Left lobe of liver (tissue), 2 donors: ENCODE measurements around the gene ENKUR. TPM values are rescaled to one million over a fixed set of nuclear protein-coding genes. Genes with fewer than 3 reads are reported as not detected.
A peak's percentile ranks its signal among the peaks of the same experiment; 100 is the strongest.

ENCODE experiments used
- ATAC-seq: fragments of 200-7000 bp; cut with Tn5 transposase; one replicate; pipeline ENCODE4 v1.9.1; 2020; ENCODE audit warnings: mild to moderate bottlenecking, moderate library complexity
- DNase-seq: peaks from one replicate; pipeline ENCODE4 v3.0.0-alpha.2; 2020; ENCODE audit warnings: low spot score
- total RNA-seq: library from RNA; stranded (reverse); gene quantifications from one replicate; pipeline ENCODE4 v1.2.1, GENCODE V29; 2021
- donor health status: DM: no; HTN: no; CAD: no; lungs with moderate emphysema.
- donor health status: DM: no; HTN: yes; CAD: no.

ENKUR gene, protein sequence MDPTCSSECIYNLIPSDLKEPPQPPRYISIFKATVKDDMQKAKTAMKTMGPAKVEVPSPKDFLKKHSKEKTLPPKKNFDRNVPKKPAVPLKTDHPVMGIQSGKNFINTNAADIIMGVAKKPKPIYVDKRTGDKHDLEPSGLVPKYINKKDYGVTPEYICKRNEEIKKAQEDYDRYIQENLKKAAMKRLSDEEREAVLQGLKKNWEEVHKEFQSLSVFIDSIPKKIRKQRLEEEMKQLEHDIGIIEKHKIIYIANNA
- 0.48 TPM for total RNA-seq

DNA sequence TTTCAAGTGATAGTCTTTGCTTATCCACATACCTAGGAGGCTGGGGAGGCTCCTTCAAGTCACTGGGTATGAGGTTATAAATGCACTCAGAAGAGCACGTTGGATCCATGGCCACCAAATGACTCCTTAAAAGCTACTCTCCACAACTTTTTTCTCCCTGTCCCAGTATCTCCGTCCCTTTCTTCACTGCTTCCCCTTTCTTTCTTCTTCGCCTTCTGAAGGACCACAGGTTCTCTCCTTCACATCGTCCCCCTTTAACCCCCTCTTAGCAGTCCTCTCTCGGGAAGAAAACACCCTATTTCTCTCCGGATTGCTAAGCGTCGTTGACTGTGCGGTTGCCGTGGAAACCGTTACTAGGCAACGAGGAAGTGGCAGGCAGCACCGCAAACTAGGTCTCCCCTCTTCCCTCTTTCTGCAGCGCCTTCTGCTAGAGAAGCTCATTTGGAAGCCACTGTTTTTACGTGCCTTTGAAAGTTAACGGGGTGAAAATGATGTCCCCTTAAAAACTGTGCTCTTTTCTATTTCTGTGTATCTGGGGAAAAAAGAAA lies at the start of gene ENKUR:
Gene ENKUR (minus strand): TSS at position 331 of the 548 bp plus-strand sequence. CDS start 222 bp downstream, at position 109.
- DNase-seq = peak; percentile 88
- peak; percentile 50 for ATAC-seq

DNA sequence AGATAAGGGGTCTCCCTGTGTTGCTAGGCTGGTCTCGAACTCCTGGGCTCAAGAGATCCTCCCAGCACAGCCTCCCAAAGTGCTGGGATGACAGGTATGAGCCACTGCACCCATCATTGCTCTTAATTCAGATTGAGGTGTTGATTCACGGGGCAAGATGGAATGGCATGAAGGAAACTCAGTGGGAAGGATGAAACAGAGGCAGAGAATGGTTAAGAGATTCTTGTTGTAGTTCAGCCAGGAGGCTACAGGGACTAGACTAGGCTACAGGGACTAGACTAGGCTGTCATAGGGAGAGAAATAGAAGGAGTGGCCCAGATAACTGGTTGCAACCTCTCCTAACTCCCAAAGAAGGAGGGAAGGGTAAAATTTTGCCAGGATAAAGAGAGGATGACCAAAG lies 48.4 kb upstream of the ENKUR start:
- DNase-seq (no peak), ATAC-seq (no peak)

DNA sequence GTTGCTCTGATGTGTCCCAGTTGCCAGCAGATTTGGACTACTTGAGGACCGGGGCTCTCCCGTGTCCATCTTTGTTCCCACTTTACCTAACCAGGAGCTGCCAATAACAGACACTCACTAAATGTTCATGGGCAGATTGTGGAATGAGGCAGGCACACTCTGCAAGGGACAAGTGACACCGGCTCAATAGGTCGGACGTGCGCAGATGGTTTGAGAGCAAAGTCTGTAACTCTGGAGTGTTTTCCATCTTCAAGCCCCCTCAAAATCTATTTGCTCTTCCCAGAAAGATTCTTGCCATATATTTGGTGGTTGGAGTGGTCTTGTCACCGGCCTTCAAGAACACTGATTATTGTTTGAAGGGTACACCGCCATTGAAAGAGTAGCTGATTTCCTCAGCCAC lies 47.7 kb upstream of the ENKUR start:
- ATAC-seq = no peak
- DNase-seq = no peak

DNA sequence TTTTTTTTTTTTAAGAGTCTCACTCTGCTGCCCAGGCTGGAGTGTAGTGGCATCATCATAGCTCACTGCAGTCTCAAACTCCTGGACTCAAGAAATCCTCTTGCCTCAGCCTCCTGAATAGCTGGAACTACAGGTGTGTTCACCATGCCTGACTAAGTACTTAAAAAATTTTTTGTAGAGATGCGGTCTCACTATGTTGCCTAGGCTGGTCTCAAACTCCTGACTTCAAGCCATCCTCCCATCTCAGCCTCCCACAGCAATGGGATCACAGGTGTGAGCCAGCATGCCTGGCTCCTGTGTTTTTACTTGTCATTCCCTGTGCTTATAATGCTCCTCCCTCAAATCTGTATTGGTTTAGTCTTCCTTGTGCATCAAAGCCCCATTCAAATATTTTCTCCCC lies 47.2 kb upstream of the ENKUR start:
- no peak for DNase-seq
- ATAC-seq = no peak

DNA sequence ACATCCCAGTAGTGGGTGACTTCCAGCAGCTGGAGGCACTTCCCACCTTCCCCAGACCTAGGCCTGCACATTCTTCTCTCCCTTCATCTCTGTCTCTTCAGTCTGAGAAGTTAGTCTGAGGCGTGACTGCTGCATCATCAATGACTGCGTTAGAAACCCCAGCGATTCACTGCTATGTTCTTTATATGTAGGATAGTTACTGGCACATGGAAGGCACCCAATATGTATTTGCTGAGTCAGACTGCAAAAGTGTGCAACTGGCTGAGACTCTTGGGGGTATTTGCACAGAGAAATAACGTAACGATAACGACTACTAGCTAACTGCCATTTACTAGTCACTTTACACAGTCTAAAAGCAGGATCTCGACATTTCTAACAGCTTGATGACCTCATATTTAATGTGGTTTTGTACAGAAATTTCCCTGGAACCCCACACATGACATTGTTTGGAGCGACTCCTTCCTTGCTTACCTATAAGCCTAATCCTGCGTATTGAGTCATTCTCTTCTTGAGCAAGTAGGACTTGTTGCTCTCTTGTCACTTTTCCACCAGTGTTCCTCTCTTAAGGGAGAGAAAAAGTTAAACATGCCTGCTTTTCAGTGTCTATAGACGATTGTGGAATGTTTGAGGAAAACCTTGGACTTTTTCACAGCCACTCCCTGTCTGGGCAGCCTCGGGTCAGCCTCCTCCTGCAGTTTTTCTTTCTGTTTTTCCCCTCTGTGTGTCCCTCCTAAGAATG lies 45.9 kb upstream of the ENKUR start:
- peak; percentile 48 for ATAC-seq

DNA sequence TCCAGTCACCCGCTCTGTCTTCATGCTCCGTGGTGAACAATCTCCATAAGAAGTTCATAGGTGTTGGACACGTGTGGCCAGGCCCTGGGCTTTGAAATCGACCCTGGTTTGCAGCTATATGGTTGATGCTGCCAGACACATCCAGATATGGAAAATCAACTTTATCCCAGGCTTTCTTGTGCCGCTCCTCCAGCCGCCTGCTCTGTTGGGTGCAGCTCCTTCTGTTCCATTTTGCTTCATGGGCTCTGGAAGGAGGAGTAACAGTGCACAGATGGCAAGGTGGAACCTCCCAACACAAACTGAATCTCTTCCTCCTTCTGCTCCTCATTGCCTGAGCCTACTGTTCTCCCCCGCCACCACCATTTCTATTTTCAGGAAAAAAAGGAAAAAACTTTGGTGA lies 45.2 kb upstream of the ENKUR start:
- no peak for DNase-seq

More for the DNA sequence above, 45.9 kb upstream of the ENKUR start:
- DNase-seq = no peak

DNA sequence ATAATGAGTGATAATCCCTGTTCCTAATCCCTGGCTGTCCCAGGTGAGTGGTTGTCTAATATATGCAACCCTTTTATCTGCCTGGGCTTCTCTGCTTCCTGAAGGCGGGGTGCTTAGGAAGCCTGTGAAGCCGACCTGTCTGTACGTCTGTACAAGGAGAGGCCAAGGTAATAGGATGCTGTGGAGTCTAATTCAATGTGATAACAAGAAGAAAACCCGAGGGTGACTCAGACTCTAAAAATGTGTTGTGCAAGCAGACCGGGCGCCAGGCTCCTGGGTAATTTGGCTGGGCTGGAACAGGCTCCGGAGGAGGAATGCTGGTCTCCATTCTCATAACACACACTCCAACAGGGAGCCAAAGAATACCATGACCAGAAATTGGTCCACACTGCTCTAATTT lies 44.0 kb upstream of the ENKUR start:
- DNase-seq = peak; percentile 58
- peak; percentile 50 for ATAC-seq

More for the DNA sequence above, 45.2 kb upstream of the ENKUR start:
- no peak for ATAC-seq

DNA sequence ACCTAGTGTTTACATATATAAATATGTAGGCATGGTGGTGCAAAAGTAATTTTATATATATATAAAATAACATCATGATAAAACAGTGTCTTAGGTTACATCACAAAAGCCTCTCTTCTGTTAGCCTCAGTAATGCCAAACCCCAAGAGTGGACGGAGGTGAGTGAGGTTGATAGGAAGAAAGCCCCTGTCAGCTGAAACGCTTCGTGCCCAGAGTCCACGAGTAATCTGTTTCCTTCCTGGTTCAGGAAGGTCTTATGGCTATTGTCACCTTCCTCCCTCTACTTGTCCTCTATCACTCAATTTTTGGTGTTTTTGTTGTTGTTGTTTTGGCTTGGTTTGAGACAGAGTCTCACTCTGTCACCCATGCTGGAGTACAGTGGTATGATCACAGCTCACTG lies 41.9 kb upstream of the ENKUR start:
- no peak for DNase-seq
- no peak for ATAC-seq

DNA sequence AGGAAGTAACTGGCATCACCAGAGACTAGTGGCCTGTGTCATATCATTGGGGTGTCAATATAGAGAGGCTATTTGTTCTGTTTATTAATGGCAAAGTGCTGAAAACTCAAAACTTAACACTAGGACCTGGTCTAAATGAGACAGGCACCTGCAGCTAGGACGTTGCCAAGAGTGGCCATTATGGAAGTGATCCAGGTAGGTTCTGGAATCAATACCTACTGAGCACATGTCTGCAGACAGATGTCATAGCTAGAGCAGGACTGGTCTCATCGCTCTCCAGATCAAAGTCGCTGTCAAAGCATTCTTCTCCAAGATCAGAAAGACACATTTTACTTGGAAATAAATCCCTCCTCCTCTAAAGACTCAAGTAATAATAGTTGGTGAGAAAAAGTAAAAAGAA lies 40.8 kb upstream of the ENKUR start:
- ATAC-seq = peak; percentile 76
- no peak for DNase-seq

DNA sequence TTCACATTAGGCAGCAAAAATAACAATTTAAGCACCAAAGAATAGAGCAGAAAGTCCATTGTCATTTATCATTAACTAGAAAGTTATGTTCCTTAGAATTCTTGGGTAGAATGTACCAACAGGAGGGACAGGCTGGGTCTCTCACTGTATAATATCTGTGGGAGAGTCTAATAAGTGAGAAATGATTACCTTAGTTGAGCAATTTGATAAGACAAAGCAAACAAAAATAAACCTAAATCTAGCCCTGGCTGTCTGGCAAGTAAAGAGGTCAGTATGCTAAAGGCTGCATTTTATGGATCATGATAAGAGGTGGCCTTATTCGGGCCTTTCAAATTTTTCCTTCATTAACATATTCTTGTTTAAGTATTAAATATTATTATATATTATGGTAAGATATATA lies 36.1 kb upstream of the ENKUR start:
- DNase-seq (no peak), ATAC-seq (no peak)

DNA sequence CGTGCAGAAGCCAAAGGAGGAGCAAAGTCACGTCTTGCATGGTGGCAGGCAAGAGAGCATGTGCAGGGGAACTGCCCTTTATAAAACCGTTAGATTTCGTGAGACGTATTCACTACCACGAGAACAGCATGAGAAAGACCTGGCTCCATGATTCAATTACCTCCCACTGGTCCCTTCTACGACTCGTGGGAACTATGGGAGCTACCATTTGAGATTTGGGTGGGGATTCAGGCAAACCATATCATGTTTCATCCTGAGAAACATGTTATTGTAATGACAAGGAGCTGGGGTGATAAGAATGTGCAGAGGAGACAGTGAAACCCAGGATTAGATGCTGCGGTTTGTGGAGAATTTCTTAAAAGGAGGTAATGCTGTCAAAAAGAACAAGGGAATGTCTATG lies 34.4 kb upstream of the ENKUR start:
- DNase-seq = no peak

DNA sequence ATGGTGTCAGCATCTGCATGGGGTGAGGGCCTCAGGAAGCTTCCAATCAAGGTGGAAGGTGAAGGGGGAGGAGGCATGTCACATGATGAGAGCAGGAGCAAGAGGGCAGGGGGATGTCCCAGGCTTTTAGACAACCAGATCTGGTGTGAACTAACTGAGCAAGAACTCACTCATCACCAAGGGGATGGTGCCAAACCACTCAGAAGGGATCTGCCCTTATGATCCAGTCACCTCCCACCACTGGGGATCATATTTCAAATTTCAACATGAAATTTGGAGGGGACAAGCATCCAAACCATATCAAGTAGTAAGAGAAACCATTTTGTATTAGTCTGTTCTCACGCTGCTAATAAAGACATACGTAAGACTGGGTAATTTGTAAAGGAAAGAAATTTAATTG lies 34.0 kb upstream of the ENKUR start:
- no peak for ATAC-seq
- no peak for DNase-seq

More for the DNA sequence above, 34.4 kb upstream of the ENKUR start:
- ATAC-seq = no peak

DNA sequence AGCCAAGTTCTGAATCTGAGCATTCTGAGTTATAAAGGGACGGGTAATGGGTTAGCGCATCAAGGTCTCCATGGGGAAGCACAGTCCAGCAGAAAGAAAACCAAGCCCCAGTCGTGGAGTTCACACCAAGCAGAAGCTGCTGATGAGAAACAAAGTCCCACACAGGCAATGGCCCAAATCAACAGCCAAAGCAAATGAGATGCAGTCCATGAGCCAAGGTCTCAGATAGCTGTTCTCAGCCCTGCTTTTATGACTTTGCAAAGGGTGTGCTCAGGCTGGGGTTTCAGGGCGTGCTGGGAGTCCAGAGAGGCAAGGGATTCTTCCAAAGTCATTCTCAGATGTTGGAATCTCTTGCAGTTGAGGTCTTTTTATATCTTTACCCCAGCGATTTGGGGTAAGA lies 32.5 kb upstream of the ENKUR start:
- peak; percentile 90 for ATAC-seq

DNA sequence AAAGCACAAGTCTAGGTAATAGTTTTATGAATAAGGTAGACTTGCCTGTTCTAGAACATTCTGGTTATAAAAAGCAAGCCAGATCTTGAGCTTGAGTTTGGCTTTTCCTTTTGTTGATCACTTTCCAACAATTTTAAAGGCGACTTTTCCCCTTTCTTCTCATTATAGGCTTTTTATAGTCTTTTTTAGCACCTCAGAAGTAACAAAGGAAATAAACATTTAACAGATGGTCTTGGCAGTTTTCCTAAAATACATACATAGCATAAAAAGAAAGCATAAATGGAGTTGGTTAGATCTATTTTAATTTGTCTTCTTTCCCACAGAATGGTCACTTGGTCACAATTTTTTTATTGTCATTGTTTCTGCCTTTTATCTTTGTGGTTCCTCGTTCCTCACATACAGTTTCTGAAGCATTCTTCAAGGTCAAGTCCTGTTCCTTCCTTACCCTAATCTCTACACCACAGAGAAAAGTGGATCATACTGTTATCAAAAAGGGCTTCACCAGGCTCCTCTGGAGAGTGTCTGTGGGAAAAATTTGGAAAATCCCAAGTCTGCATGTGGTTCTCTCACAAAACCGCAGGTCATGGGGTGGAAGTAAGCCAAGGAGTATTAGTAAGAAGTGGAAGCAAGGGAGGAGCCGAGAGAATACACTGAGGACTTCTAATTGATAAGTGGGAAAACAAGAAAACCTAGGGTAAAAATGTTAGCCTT lies 31.8 kb upstream of the ENKUR start:
- no peak for DNase-seq
- no peak for ATAC-seq

More for the DNA sequence above, 32.5 kb upstream of the ENKUR start:
- no peak for DNase-seq

DNA sequence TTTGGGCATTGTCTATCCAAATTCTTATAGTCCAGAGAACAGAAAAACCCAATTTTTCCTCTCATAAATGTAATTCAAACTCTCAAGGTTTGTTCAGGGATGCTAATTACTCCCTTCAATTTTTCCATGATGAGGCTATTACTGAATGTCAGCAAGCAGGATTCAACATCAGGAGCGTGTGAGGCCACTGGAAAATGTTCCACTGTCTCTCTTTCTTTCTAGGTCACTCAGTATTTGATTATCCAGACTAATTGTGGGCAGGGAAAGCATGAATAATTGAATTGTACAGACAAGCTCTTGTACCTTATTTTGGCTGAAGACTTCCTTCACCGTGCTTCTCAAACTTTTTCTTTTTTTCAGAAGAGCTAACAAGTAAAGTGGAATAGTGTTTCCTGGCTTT lies 31.1 kb upstream of the ENKUR start:
- peak; percentile 47 for ATAC-seq

DNA sequence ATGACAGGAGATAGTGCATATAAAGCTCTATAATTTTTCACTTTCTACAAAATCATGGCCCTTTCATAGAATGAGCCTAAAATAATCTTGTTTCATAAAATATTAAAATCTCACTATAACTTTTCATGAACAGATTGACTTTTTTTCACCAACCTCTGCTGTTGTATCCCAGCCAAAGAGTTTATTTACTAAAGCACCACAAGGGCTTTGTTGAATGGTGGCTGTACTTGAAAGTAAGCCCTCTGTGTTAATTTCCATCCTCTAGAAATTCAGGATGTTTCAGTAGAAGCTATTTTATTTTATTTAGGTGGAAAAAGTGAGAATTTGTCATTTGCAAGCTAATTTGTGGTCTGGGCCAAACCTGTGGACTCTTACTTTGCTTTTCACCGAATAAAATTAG lies 30.7 kb upstream of the ENKUR start:
- peak; percentile 31 for ATAC-seq
- no peak for DNase-seq

More for the DNA sequence above, 31.1 kb upstream of the ENKUR start:
- DNase-seq = no peak

DNA sequence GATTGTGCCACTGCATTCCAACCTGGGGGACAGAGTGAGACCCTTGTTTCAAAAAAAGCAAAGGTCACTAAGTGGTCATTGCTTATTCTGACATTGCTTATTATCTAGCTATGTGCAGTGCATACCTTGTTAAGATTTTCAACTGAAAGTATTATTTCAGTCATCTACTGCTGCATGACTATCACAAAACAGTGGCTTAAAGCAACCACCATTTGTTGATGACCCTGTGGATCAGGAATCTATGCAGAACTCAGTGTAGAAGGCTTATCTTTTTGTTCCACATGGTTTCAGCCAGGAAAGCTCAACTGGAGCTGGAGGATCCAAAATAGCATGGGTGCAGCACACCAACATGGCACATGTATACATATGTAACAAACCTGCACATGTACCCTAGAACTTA lies 23.6 kb upstream of the ENKUR start:
- no peak for DNase-seq
- no peak for ATAC-seq

DNA sequence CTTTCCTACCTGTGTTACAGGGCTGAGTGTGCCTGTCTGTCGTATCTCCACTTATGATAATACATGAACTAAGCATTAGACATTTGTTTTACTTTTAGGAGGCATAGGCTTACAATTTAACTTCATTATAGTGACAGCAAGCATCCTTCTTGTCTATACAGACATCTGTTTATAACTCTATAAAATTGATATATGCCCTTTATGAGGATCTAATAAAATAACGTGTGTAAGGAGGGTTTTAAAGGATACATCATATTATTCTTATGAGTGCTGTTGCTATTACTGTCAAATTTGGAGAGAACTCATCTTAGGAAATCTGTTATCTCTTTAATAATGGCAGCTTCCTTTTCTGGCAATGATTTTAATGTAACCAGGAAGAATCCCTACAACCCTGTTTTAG lies 22.4 kb upstream of the ENKUR start:
- DNase-seq = no peak

DNA sequence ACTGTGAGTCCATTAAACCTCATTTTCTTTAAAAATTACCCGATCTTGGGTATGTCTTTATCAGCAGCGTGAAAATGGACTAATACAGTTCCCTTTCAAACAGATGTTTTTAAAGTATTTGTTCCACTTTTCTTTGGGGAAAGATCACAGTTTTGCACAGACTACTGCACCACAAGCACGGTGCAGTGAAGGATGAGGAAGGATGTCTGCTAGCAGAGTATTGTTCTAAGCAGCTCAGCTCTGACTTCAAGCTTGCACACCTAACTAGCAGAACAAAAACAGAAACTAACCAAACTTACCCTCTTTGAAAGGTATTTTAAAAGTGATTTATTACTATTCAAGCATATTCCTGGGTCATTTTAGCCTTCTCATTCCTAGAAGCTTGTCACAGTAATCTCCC lies 20.4 kb upstream of the ENKUR start:
- DNase-seq (no peak), ATAC-seq (peak; percentile 46)

More for the DNA sequence above, 22.4 kb upstream of the ENKUR start:
- no peak for ATAC-seq

DNA sequence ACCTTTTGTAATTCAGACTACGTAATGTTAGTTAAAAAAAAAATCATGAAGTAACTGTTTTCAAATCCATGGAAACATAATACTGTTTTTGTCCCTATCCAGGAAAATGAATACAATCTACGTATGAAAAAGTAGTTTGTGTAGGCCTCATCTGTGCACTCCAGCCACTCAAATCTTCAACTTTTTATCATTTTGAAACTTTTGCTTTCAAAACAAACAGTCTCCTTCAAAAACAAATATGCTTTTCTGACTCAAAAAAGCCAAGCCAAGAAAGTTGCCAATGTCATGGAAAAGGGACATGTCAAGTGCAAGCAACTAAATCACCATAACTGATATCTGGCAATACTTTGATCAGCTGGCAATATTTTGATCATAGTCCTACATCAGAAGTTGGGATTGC lies 13.6 kb upstream of the ENKUR start:
- ATAC-seq (peak; percentile 57), DNase-seq (no peak)

DNA sequence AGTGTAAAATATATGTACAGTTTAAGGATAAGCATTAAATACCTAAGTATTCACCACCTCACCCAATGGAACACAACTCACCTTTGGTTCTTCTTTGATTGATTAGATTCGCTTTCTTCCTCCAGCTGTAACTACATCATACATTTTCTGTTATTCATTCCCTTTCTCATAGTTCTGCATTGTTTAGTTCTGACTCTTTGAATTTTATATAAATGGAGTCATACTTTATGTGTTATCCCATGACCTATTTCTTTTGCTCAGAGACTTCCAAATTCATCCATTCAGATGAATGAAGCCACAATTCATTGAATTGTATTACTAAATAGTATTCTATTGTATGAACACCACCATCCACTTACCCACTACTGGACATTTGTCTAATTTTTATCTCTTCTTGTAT lies 12.8 kb upstream of the ENKUR start:
- ATAC-seq (no peak), DNase-seq (no peak)

DNA sequence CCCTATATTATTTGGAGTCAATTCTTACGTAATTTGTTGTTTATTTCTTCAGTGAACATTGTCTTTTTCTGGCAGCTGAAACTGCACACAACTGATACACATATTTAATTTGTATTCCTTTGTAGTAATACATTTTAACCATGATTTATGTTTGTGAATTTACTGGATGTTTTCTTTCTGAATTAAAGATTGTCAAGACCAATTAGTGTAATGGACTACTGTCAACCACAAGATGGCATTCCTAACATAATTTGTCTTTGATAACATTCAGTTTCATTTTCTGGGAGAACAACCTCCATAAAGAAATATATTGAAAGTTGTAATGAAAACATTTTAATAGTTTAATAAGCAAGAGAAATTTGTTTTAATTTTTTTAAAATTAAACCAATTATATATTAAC lies 10.5 kb upstream of the ENKUR start:
- DNase-seq = no peak

More for the DNA sequence above, 10.5 kb upstream of the ENKUR start:
- ATAC-seq = peak; percentile 76
